Astrocyte (in vitro differentiated cells and primary cell): ENCODE measurements around the gene AOAH. TPM values are rescaled to one million over a fixed set of nuclear protein-coding genes. Genes with fewer than 3 reads are reported as not detected.

Experiments
- DNase-seq: peaks from one replicate; pipeline ENCODE4 v3.0.0-alpha.2; 2010; ENCODE audit warnings: low read depth
- FAIRE-seq: peaks from 2 replicates; lab custom pipeline; 2011; peaks lifted over from hg19 to GRCh38; lab: Jason Lieb, UNC
- H2AFZ ChIP-seq: 2 replicates; pipeline ENCODE4 v1.6.0; 2012; ENCODE audit warnings: low read depth, low read length, inconsistent platforms
- H3K27ac ChIP-seq: 2 replicates; pipeline ENCODE4 v1.5.1; 2011; ENCODE audit warnings: low read depth, low read length, inconsistent platforms
- H3K27me3 ChIP-seq: 2 replicates; pipeline ENCODE4 v1.6.0; 2011; ENCODE audit warnings: low read length, inconsistent platforms; ENCODE audit not compliant: insufficient read depth
- H3K36me3 ChIP-seq: 2 replicates; pipeline ENCODE4 v1.5.1; 2011; ENCODE audit warnings: low read length, inconsistent platforms; ENCODE audit not compliant: insufficient read depth
- H3K4me1 ChIP-seq: 2 replicates; pipeline ENCODE4 v1.5.1; 2011; ENCODE audit warnings: low read length, inconsistent platforms; ENCODE audit not compliant: insufficient read depth
- H3K4me2 ChIP-seq: 2 replicates; pipeline ENCODE4 v1.6.0; 2012; ENCODE audit warnings: low read length, inconsistent platforms
- H3K4me3 ChIP-seq: 2 replicates; pipeline ENCODE4 v1.5.1; 2011; ENCODE audit warnings: low read depth, mild to moderate bottlenecking, low read length, inconsistent platforms; ENCODE audit not compliant: insufficient read depth
- H3K79me2 ChIP-seq: 2 replicates; pipeline ENCODE4 v1.6.0; 2012; ENCODE audit warnings: mild to moderate bottlenecking, low read length, inconsistent platforms; ENCODE audit not compliant: insufficient read depth
- H3K9ac ChIP-seq: 2 replicates; pipeline ENCODE4 v1.6.0; 2012; ENCODE audit warnings: mild to moderate bottlenecking, low read length, inconsistent platforms
- H3K9me3 ChIP-seq: 2 replicates; pipeline ENCODE4 v1.5.1; 2012; ENCODE audit warnings: low read depth, mild to moderate bottlenecking, low read length, inconsistent platforms; ENCODE audit not compliant: insufficient read depth
- H4K20me1 ChIP-seq: 2 replicates; pipeline ENCODE4 v1.6.0; 2012; ENCODE audit warnings: low read length, inconsistent platforms; ENCODE audit not compliant: insufficient read depth
- H3K27ac Mint-ChIP-seq: one replicate; pipeline ENCODE4 v1.8.0; 2021; ENCODE audit warnings: mild to moderate bottlenecking, mixed read lengths; ENCODE audit not compliant: unreplicated experiment
- H3K27me3 Mint-ChIP-seq: one replicate; pipeline ENCODE4 v1.8.0; 2021; ENCODE audit warnings: low read depth, mixed read lengths; ENCODE audit not compliant: unreplicated experiment
- H3K36me3 Mint-ChIP-seq: one replicate; pipeline ENCODE4 v1.8.0; 2021; ENCODE audit warnings: low read depth, mixed read lengths; ENCODE audit not compliant: unreplicated experiment
- H3K4me1 Mint-ChIP-seq: one replicate; pipeline ENCODE4 v1.8.0; 2021; ENCODE audit warnings: low read depth, mixed read lengths; ENCODE audit not compliant: unreplicated experiment
- H3K4me3 Mint-ChIP-seq: one replicate; pipeline ENCODE4 v1.8.0; 2021; ENCODE audit warnings: mild to moderate bottlenecking, moderate library complexity, mixed read lengths; ENCODE audit not compliant: unreplicated experiment
- H3K9me3 Mint-ChIP-seq: one replicate; pipeline ENCODE4 v1.8.0; 2021; ENCODE audit warnings: mild to moderate bottlenecking, mixed read lengths; ENCODE audit not compliant: unreplicated experiment
- EZH2 ChIP-seq: IDR thresholded peaks from 2 replicates; pipeline ENCODE4 v1.6.1; 2012; ENCODE audit warnings: mild to moderate bottlenecking, low read length, inconsistent platforms; ENCODE audit not compliant: insufficient read depth
- total RNA-seq: library from RNA; stranded (reverse); gene quantifications from 2 replicates; pipeline ENCODE4 v1.2.1, GENCODE V29; 2021
- TF ChIP-seq, protein P1 (sequence below): IDR thresholded peaks from 2 replicates; pipeline ENCODE4 v1.5.1; 2011; ENCODE audit warnings: low read depth, mild to moderate bottlenecking, inconsistent platforms, low read length, moderate library complexity; ENCODE audit not compliant: insufficient read depth

AOAH gene
- total RNA-seq, 1 donor from 2014 or later, result not detected

DNA sequence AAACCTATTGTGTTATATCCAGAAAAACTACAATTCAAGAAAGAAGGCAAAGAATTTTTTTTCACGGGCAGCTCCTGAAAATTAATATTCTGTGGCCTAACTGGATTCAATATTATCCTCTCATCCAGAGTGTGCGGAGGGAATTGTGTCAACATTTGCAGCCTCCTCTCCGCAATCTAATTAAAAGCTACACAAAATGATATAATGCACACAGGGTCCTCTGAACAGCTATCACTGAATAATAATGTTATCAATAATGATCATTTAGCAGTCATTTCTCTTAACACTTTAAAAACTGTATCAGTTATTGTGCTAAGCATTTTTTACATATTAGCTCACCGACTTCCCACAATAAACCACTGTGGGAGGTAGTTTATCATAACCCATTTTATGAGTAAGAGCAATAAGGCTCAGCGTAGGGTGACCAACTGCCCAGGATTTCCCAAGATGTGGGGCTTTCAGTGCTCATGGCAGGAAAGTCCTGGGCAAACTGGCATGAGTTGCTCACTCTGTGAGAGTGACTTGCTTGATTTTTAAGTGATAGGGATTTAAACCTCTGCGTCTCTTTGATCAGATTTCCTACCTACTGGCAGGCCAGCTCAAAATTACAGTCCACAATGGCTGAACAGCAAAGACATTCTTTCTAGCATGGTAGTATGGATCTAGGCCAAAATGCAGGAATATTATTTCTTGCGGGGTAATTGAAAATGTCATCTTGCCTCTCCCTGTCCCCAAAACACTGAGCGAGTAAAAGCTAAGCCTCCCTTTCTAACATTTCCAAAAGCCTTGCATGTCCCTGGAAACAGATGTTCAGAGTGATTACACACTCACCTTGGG is 65.7 kb downstream of the AOAH start:
- peak overlapping the region; percentile 75 for H3K27ac Mint-ChIP-seq
- DNase-seq (peak; percentile 94), FAIRE-seq (peak; percentile 55)
- Histone ChIP-seq H3K4me2 (peak overlapping the region; percentile 79), H3K36me3 (no peaks in the 10 kb centered on the region), H3K9me3 (no peaks in the 10 kb centered on the region), H3K79me2 (no peaks in the 10 kb centered on the region), H3K4me1 (peaks cover 34% of the 10 kb centered on the region), H2AFZ (no peak overlapping the region), H3K27me3 (no peaks in the 10 kb centered on the region), H4K20me1 (no peaks in the 10 kb centered on the region), H3K9ac (peak overlapping the region; percentile 86), H3K27ac (peak overlapping the region; percentile 99), H3K4me3 (no peak overlapping the region)
- peaks cover 30% of the 10 kb centered on the region for H3K4me1 Mint-ChIP-seq
- no peaks in the 10 kb centered on the region for H3K27me3 Mint-ChIP-seq
- H3K4me3 Mint-ChIP-seq, result no peak overlapping the region
- no peaks in the 10 kb centered on the region for H3K9me3 Mint-ChIP-seq
- no peak for TF ChIP-seq EZH2
- TF ChIP-seq, protein P1, sequence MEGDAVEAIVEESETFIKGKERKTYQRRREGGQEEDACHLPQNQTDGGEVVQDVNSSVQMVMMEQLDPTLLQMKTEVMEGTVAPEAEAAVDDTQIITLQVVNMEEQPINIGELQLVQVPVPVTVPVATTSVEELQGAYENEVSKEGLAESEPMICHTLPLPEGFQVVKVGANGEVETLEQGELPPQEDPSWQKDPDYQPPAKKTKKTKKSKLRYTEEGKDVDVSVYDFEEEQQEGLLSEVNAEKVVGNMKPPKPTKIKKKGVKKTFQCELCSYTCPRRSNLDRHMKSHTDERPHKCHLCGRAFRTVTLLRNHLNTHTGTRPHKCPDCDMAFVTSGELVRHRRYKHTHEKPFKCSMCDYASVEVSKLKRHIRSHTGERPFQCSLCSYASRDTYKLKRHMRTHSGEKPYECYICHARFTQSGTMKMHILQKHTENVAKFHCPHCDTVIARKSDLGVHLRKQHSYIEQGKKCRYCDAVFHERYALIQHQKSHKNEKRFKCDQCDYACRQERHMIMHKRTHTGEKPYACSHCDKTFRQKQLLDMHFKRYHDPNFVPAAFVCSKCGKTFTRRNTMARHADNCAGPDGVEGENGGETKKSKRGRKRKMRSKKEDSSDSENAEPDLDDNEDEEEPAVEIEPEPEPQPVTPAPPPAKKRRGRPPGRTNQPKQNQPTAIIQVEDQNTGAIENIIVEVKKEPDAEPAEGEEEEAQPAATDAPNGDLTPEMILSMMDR, result no peak
- no peaks in the 10 kb centered on the region for H3K36me3 Mint-ChIP-seq

DNA sequence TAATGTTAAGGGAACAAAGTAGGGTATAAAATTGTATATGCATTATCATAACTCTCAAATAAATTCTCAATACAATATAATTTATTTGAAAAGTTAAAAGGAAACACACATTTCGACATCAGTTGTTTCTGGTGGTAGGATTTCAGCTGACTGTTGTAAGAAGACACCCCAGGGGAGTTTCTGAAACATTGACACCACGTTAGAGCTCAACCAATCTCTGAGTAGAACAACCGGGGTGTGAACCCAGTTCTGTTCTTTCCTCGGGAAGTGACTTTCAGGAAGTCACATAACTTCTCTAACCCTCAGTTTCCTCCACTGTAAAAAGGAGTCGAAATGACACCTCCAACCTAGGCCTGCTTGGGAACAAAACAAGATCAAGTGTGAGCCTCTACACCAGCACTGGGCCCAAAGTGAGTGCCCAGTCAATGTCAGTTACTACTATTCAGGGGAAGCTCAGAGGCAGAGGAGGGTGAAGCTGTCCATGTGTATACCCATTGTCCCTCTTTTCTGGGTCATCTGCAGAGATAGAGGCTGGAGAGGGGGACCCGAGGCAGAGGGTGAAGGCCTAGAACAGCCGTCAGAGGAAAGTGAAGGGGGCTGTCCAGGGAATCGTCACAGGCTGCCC is 67.1 kb downstream of the AOAH start:
- Histone ChIP-seq H3K36me3 (no peaks in the 10 kb centered on the region), H3K27ac (no peak overlapping the region), H4K20me1 (no peaks in the 10 kb centered on the region), H3K9ac (no peak overlapping the region), H2AFZ (peak overlapping the region; percentile 18), H3K27me3 (no peaks in the 10 kb centered on the region), H3K4me2 (no peak overlapping the region), H3K4me1 (peaks cover 38% of the 10 kb centered on the region), H3K79me2 (no peaks in the 10 kb centered on the region), H3K4me3 (no peak overlapping the region), H3K9me3 (no peaks in the 10 kb centered on the region)
- TF ChIP-seq, protein P1, result no peak
- TF ChIP-seq EZH2, result no peak
- Mint-ChIP-seq H3K4me3 (no peak overlapping the region), H3K36me3 (no peaks in the 10 kb centered on the region), H3K27ac (no peak overlapping the region), H3K27me3 (no peaks in the 10 kb centered on the region), H3K9me3 (no peaks in the 10 kb centered on the region), H3K4me1 (peaks cover 37% of the 10 kb centered on the region)
- FAIRE-seq (no peak), DNase-seq (no peak)
